Measurements from ENCODE around the gene LPCAT2. TPM values are rescaled to one million over a fixed set of nuclear protein-coding genes. Genes with fewer than 3 reads are reported as not detected.

LPCAT2 gene
- total RNA-seq, 1 donor from 2014 or later = 3.7 TPM

DNA sequence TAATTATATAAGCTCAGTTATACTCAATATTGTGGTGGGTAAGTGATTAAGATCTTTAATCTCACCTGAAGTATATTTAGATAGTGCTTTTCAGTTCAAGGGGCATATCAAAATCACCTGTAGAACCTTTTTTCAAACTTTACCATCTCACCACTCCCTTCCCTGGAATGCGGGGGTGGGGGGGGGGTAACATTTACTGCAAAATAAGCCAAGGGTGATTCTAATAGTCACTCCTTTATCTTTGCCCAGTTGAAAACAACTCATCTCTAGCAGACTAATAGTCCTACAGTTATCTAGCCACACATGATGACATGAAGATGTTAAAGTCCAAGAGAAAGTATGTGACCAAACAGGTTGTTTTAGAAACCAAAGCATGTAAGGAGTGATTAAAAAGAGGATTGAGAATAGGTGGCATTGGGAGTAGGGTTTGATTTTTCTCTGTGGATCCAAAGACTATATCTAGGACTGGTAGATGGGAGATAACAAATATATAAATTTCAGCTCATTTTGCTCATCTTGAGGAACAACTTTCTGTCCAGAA lies 21.5 kb downstream of the LPCAT2 start:
- intact Hi-C loops (cut with micrococcal nuclease) = no loop called here

DNA sequence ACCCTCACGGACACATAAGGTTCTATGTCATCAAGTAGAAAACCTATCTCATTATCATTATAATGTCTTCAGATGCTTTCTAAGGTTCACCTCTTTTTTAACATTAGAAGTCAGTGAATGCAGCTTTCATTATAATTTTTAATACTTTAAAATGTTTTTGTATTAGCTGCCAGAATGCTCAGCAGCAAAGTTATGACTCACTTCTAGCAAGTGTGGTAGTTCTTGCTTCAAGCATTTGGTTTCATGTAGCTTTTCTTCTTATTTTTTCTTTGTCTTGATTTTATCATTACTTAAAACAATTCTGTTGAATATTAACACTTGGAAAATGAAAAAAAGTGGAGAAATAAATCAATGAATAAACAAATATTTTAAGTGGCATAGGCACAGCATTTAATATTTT lies 23.4 kb downstream of the LPCAT2 start:
- H3K36me3 Mint-ChIP-seq (ENCODE audit: low read depth) = no peaks in the 10 kb centered on the region
- no peak overlapping the region for H3K4me3 Mint-ChIP-seq
- peaks cover 3% of the 10 kb centered on the region for H3K27me3 Mint-ChIP-seq
- H3K27ac Mint-ChIP-seq = no peak overlapping the region
- no peak for DNase-seq
- no peaks in the 10 kb centered on the region for H3K4me1 Mint-ChIP-seq
- no peaks in the 10 kb centered on the region for H3K9me3 Mint-ChIP-seq
- intact Hi-C loops (cut with micrococcal nuclease) = no loop called here

More for the DNA sequence above, 21.5 kb downstream of the LPCAT2 start:
- Mint-ChIP-seq H3K4me3 (no peak overlapping the region), H3K27ac (no peak overlapping the region), H3K9me3 (no peaks in the 10 kb centered on the region), H3K27me3 (peaks cover 3% of the 10 kb centered on the region), H3K36me3 (ENCODE audit: low read depth) (no peaks in the 10 kb centered on the region), H3K4me1 (no peaks in the 10 kb centered on the region)
- no peak for DNase-seq

- H3K4me1 Mint-ChIP-seq = no peaks in the 10 kb centered on the region
- H3K27ac Mint-ChIP-seq = no peak overlapping the region
- H3K36me3 Mint-ChIP-seq (ENCODE audit: low read depth) = no peaks in the 10 kb centered on the region
- peaks cover 2% of the 10 kb centered on the region for H3K27me3 Mint-ChIP-seq
- DNase-seq = no peak
- no peaks in the 10 kb centered on the region for H3K9me3 Mint-ChIP-seq
- H3K4me3 Mint-ChIP-seq = no peak overlapping the region
- intact Hi-C loops (cut with micrococcal nuclease) = no loop called here
These were observed 25.9 kb downstream of the LPCAT2 start for GRCh38 chr16:55534756-55535155.

- peaks cover 2% of the 10 kb centered on the region for H3K27me3 Mint-ChIP-seq
- H3K4me1 Mint-ChIP-seq = no peaks in the 10 kb centered on the region
- no peak for DNase-seq
- no peak overlapping the region for H3K27ac Mint-ChIP-seq
- no peaks in the 10 kb centered on the region for H3K36me3 Mint-ChIP-seq (ENCODE audit: low read depth)
- H3K4me3 Mint-ChIP-seq = no peak overlapping the region
- intact Hi-C loops (cut with micrococcal nuclease) = no loop called here
- no peaks in the 10 kb centered on the region for H3K9me3 Mint-ChIP-seq
These were observed 30.2 kb downstream of the LPCAT2 start for GRCh38 chr16:55539049-55539448.

DNA sequence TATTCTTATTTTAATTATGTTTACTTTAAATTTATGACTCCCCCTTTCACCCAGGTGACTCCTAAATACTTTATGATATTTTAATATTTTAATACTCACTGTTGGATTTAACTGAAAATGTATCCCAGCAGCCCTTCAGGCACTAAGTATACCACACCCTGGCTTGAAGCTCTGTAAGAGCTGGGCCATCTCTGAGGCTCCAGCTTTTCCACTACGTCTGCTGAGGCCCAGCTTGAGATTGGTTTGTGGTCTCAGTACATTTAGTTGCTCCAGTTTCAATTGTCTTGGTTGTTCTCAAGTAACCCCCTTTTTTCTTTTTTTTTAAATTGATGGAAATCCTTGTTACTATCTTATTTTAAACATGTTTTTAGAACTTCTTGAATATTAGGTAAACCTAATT lies 30.6 kb downstream of the LPCAT2 start:
- Mint-ChIP-seq H3K4me3 (no peak overlapping the region), H3K9me3 (no peaks in the 10 kb centered on the region), H3K4me1 (no peaks in the 10 kb centered on the region), H3K27ac (no peak overlapping the region), H3K27me3 (peaks cover 2% of the 10 kb centered on the region), H3K36me3 (ENCODE audit: low read depth) (no peaks in the 10 kb centered on the region)
- DNase-seq = no peak
- intact Hi-C loops (cut with micrococcal nuclease) = no loop called here

GRCh38 chr16:55540221-55540620 lies 31.3 kb downstream of the LPCAT2 start:
- Mint-ChIP-seq H3K4me1 (no peaks in the 10 kb centered on the region), H3K4me3 (no peak overlapping the region), H3K36me3 (ENCODE audit: low read depth) (no peaks in the 10 kb centered on the region), H3K9me3 (no peaks in the 10 kb centered on the region), H3K27me3 (peaks cover 2% of the 10 kb centered on the region), H3K27ac (no peak overlapping the region)
- intact Hi-C loops (cut with micrococcal nuclease) = no loop called here
- DNase-seq = no peak

DNA sequence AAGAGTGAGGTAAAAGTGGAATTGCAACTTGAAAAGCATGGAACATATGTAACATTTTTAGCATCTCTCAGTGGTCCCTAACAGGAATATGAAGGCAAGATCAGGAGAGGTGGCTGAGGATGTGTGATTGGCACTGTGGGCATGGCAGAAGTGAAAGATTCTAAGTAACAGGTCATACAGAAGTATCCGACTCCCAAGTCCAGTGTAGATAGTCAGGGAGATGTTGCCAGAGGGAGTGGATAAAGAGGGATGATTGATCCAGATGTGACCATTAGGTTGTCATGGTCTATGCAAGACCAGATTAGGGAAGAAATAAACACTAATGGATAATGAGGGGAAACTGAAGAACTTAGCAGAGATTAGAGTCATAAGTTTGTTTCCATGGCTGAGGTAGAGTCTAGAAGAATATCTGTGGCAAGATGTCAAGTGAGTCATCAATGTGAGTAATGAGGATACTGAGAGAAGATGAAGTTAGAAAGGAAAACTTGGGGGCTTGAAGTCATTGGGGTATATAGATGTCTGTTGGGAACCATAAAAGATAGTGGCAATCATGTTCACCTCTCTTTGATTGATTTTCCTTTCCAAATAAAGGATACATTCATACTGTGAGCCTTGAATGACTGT lies 33.7 kb downstream of the LPCAT2 start:
- no peak overlapping the region for H3K27ac Mint-ChIP-seq
- H3K36me3 Mint-ChIP-seq (ENCODE audit: low read depth) = no peaks in the 10 kb centered on the region
- DNase-seq = no peak
- H3K9me3 Mint-ChIP-seq = no peaks in the 10 kb centered on the region
- intact Hi-C loops (cut with micrococcal nuclease) = loop anchor here (1.0 kb wide), 1 partner anchor 77 kb away; no protein-coding TSS in a partner anchor
- H3K4me1 Mint-ChIP-seq = no peaks in the 10 kb centered on the region
- peaks cover 2% of the 10 kb centered on the region for H3K27me3 Mint-ChIP-seq
- H3K4me3 Mint-ChIP-seq = no peak overlapping the region

DNA sequence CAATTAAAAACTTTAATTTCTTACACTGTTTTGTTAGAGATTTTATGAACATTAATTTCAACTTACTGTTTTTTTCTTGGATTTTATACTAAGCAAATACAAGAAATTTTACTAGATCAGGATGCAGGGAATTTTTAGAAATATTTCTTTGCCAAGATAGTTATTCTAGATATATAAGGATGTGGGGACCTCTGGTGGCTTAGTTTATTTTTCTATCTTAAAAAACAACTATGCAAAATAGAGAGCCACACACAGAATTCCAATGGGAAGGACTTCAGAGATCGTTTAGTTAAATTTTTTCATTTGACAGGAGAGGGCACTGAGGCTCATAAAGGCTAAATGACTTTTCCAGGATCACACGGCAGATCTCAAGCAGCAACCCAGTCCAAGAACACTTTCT lies 34.6 kb downstream of the LPCAT2 start:
- Mint-ChIP-seq H3K4me1 (no peaks in the 10 kb centered on the region), H3K9me3 (no peaks in the 10 kb centered on the region), H3K36me3 (ENCODE audit: low read depth) (no peaks in the 10 kb centered on the region), H3K27ac (no peak overlapping the region), H3K4me3 (no peak overlapping the region), H3K27me3 (no peaks in the 10 kb centered on the region)
- intact Hi-C loops (cut with micrococcal nuclease) = loop anchor here (1.0 kb wide), 1 partner anchor 78 kb away; no protein-coding TSS in a partner anchor
- DNase-seq = no peak

- DNase-seq = no peak
- H3K36me3 Mint-ChIP-seq (ENCODE audit: low read depth) = no peaks in the 10 kb centered on the region
- intact Hi-C loops (cut with micrococcal nuclease) = no loop called here
- no peaks in the 10 kb centered on the region for H3K4me1 Mint-ChIP-seq
- H3K9me3 Mint-ChIP-seq = no peaks in the 10 kb centered on the region
- no peak overlapping the region for H3K27ac Mint-ChIP-seq
- H3K4me3 Mint-ChIP-seq = no peak overlapping the region
- peaks cover 4% of the 10 kb centered on the region for H3K27me3 Mint-ChIP-seq
These were observed 43.7 kb downstream of the LPCAT2 start for GRCh38 chr16:55552621-55553020.

DNA sequence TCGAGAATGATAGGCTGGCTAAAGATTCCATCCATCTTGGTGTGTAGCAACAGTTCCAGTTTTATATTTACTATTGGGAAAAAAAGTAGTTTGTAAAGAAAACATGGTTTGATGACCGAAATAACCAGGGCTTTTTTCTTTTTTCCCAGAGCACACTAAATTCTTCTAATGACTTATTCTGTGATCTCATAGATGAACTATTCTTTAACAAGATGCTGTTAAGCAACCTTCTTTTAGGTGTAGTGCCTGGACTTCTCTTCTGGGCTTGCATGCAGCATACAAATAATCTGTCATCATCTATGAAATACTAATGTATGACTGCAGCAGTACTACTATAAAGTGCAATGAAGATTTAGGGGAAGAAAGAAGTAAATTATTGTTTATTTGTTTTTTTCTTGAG lies 46.6 kb downstream of the LPCAT2 start:
- Mint-ChIP-seq H3K27me3 (peaks cover 4% of the 10 kb centered on the region), H3K36me3 (ENCODE audit: low read depth) (no peaks in the 10 kb centered on the region), H3K27ac (no peak overlapping the region), H3K4me1 (no peaks in the 10 kb centered on the region), H3K9me3 (no peaks in the 10 kb centered on the region), H3K4me3 (no peak overlapping the region)
- DNase-seq = no peak
- intact Hi-C loops (cut with micrococcal nuclease) = no loop called here

GRCh38 chr16:55557186-55557585 lies 48.3 kb downstream of the LPCAT2 start:
- no peak overlapping the region for H3K27ac Mint-ChIP-seq
- no peak for DNase-seq
- intact Hi-C loops (cut with micrococcal nuclease) = no loop called here
- H3K27me3 Mint-ChIP-seq = peaks cover 4% of the 10 kb centered on the region
- H3K9me3 Mint-ChIP-seq = no peaks in the 10 kb centered on the region
- H3K4me3 Mint-ChIP-seq = no peak overlapping the region
- H3K4me1 Mint-ChIP-seq = no peaks in the 10 kb centered on the region
- H3K36me3 Mint-ChIP-seq (ENCODE audit: low read depth) = no peaks in the 10 kb centered on the region

DNA sequence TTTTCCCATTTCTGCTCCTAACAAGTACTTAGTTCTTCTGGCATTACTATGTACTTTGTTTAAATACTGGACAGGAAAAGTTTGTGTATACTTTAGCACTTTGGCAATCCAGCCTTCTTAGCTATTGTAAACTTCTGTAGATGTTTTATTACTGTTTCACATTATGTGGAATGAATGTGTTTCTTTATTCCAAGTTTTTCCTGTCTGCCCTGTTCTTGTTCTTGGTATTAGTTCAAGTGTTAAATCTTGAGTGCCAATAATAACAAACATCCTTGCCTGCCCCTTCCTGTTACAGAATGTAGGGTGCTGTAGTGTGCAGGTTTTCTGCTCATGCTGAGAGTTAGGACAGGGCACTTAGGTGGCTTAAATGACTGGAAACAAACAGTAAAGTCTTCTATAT lies 50.4 kb downstream of the LPCAT2 start:
- intact Hi-C loops (cut with micrococcal nuclease) = no loop called here
- Mint-ChIP-seq H3K4me1 (no peaks in the 10 kb centered on the region), H3K27me3 (no peaks in the 10 kb centered on the region), H3K36me3 (ENCODE audit: low read depth) (no peaks in the 10 kb centered on the region), H3K27ac (no peak overlapping the region), H3K4me3 (no peak overlapping the region), H3K9me3 (no peaks in the 10 kb centered on the region)
- DNase-seq = no peak

GRCh38 chr16:55559933-55560516 lies 51.2 kb downstream of the LPCAT2 start:
- DNase-seq = no peak
- intact Hi-C loops (cut with micrococcal nuclease) = no loop called here
- no peaks in the 10 kb centered on the region for H3K36me3 Mint-ChIP-seq (ENCODE audit: low read depth)
- no peak overlapping the region for H3K4me3 Mint-ChIP-seq
- no peaks in the 10 kb centered on the region for H3K4me1 Mint-ChIP-seq
- no peaks in the 10 kb centered on the region for H3K9me3 Mint-ChIP-seq
- no peak overlapping the region for H3K27ac Mint-ChIP-seq
- no peaks in the 10 kb centered on the region for H3K27me3 Mint-ChIP-seq

- H3K27ac Mint-ChIP-seq = no peak overlapping the region
- no peaks in the 10 kb centered on the region for H3K36me3 Mint-ChIP-seq (ENCODE audit: low read depth)
- H3K27me3 Mint-ChIP-seq = no peaks in the 10 kb centered on the region
- intact Hi-C loops (cut with micrococcal nuclease) = no loop called here
- no peaks in the 10 kb centered on the region for H3K9me3 Mint-ChIP-seq
- H3K4me1 Mint-ChIP-seq = no peaks in the 10 kb centered on the region
- no peak overlapping the region for H3K4me3 Mint-ChIP-seq
- DNase-seq = no peak
These were observed 52.5 kb downstream of the LPCAT2 start for GRCh38 chr16:55561319-55561848.
